ENCODE measurements around the gene SLC3A2. TPM values are rescaled to one million over a fixed set of nuclear protein-coding genes. Genes with fewer than 3 reads are reported as not detected.
A peak's percentile ranks its signal among the peaks of the same experiment; 100 is the strongest.

Gene SLC3A2
- total RNA-seq, 1 experiment from 2014 or later, result 290 TPM

DNA sequence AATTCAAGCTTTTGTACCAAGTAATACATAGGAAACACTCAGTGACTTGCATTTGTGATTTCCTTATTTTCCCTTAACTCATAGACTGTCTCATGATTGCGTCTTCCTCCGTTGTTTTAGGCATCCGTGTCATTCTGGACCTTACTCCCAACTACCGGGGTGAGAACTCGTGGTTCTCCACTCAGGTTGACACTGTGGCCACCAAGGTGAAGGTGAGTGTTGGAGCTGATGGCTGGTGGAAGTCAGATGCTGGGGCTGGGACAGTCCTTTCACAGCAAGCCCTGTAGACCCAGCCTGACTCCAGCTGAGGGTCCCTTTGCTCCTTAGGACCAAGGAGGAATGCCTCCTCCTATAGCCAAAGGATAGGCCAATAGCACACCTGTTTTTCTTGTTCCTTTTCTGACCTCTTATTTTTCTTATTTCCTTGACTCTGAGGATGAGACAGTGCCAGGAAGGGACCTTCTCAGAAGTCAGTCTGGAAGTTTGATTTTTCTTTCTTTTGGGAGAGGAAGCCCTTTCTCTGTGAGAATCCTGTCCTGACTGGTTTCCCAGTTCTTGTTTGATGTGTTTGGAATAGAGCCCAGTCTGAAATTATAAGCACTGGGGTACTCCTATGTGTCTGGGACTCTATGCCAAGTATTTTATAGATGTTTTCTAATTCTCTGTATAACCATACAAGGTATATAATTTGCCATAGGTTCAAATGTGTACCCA, 2.2 kb downstream of the SLC3A2 start:
- Histone ChIP-seq H3K27me3 (ENCODE audit: insufficient read depth, low read length) (no peaks in the 10 kb centered on the region), H3K79me2 (ENCODE audit: insufficient read depth, low read length) (peaks cover 4% of the 10 kb centered on the region; the same call in 1 of the 2 replicates), H4K20me1 (ENCODE audit: control insufficient read depth, insufficient read depth, insufficient read length) (no peaks in the 10 kb centered on the region), H2BK5ac (ENCODE audit: insufficient read length, low read length) (no peak overlapping the region), H2BK20ac (ENCODE audit: low read depth, low read length, poor library complexity, severe bottlenecking) (no peak overlapping the region), H4K91ac (ENCODE audit: insufficient read length, low read depth, low read length) (no peak overlapping the region), H3K4ac (ENCODE audit: low read depth, low read length) (no peak overlapping the region), H3K14ac (ENCODE audit: insufficient read depth, low read length) (no peak overlapping the region), H3K79me1 (ENCODE audit: insufficient read depth, low read depth, low read length, poor library complexity, severe bottlenecking) (no peaks in the 10 kb centered on the region), H3K9me3 (ENCODE audit: control insufficient read depth, low read depth, low read length) (no peaks in the 10 kb centered on the region), H3K18ac (ENCODE audit: insufficient read length, low read depth, low read length) (no peak overlapping the region), H3K23ac (ENCODE audit: insufficient read length, low read depth, low read length) (no peak overlapping the region), H3K4me1 (ENCODE audit: insufficient read depth, low read length) (no peaks in the 10 kb centered on the region; the same call in 1 of the 2 replicates), H2BK120ac (ENCODE audit: low read depth, low read length, poor library complexity, severe bottlenecking) (no peak overlapping the region), H3K27ac (ENCODE audit: insufficient read length, low read depth, low read length) (peak overlapping the region; percentile 22), H2AK5ac (ENCODE audit: insufficient read length, low read length) (no peak overlapping the region), H3T11ph (ENCODE audit: low read length) (no peak overlapping the region), H2BK12ac (ENCODE audit: insufficient read length, low read depth, low read length) (no peak overlapping the region), H3K23me2 (ENCODE audit: insufficient read length, low read depth, low read length, poor library complexity, severe bottlenecking) (peaks cover 15% of the 10 kb centered on the region), H4K8ac (replicated peaks; ENCODE audit: insufficient read length, low read depth, low read length) (no peak overlapping the region), H2AFZ (ENCODE audit: low read length) (no peak overlapping the region), H4K5ac (ENCODE audit: insufficient read length, low read depth, low read length) (no peak overlapping the region), H3K9ac (ENCODE audit: extremely low read depth, insufficient read length, low read length) (peak overlapping the region; percentile 5), H3K4me2 (ENCODE audit: insufficient read depth, insufficient read length, low read length) (peak overlapping the region; percentile 41), H3K56ac (ENCODE audit: insufficient read length, low read depth, low read length) (no peak overlapping the region), H2BK15ac (ENCODE audit: low read depth, low read length) (no peak overlapping the region)
- H3K4me3 Mint-ChIP-seq, result peak overlapping the region; percentile 99 to 100
- no peak for DNase-seq
- peaks cover 5% of the 10 kb centered on the region for H3K27me3 Mint-ChIP-seq (ENCODE audit: low read depth)
- peaks cover 2 to 3% of the 10 kb centered on the region in 2 experiments; a peak in 3 of 5 replicates for H3K9me3 Mint-ChIP-seq
- WGBS (ENCODE audit: extremely low coverage, insufficient read length, low lambda C conversion rate), result no CpG with 5 or more reads among the region's 5 CpGs
- H3K4me1 Mint-ChIP-seq, result peaks cover 43 to 52% of the 10 kb centered on the region in 2 experiments
- peak overlapping the region; percentile 100 for H3K27ac Mint-ChIP-seq
- TF ChIP-seq, protein P1, sequence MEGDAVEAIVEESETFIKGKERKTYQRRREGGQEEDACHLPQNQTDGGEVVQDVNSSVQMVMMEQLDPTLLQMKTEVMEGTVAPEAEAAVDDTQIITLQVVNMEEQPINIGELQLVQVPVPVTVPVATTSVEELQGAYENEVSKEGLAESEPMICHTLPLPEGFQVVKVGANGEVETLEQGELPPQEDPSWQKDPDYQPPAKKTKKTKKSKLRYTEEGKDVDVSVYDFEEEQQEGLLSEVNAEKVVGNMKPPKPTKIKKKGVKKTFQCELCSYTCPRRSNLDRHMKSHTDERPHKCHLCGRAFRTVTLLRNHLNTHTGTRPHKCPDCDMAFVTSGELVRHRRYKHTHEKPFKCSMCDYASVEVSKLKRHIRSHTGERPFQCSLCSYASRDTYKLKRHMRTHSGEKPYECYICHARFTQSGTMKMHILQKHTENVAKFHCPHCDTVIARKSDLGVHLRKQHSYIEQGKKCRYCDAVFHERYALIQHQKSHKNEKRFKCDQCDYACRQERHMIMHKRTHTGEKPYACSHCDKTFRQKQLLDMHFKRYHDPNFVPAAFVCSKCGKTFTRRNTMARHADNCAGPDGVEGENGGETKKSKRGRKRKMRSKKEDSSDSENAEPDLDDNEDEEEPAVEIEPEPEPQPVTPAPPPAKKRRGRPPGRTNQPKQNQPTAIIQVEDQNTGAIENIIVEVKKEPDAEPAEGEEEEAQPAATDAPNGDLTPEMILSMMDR (conservative IDR thresholded peaks at IDR 0.05), result no peak
- peaks cover 71 to 87% (median 85%) of the 10 kb centered on the region in 3 experiments for H3K36me3 Mint-ChIP-seq (ENCODE audit: insufficient read depth in 1 of 3, low read depth in 3 of 3)

Measured in H9 (cell line).